Measurements from ENCODE around the gene APIP.

Gene APIP

DNA sequence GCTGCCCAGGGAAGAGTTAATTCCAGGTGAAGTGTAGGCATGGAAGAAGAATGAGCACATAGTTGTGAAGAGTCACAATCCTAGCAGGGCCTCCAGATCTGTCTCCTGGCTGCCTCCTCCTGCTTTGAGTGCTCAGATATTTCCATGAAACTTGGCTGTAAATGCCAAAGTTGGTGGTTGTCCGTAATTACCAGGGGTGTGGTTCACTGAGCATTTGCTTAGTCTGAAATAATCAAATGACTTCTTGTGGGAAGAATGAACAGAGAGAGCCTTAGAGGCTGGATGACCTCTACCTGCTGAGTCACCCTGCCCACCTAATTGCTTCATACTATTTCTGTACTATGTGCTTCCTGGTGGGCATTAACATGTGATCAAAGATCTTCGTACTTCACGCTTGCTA, 50.9 kb downstream of the APIP start:
- no peaks in the 10 kb centered on the region for H3K36me3 ChIP-seq (ENCODE audit: control insufficient read depth in 1 of 2, insufficient read depth in 2 of 2, low read length in 2 of 2)
- no peaks in the 10 kb centered on the region for H3K27me3 ChIP-seq (ENCODE audit: control insufficient read depth in 1 of 2, insufficient read depth in 2 of 2, low read length in 2 of 2)
- H3K4me3 ChIP-seq (ENCODE audit: low read depth in 1 of 2, low read length in 2 of 2) = no peak overlapping the region
- no peak overlapping the region for H3K27ac ChIP-seq (ENCODE audit: low read depth, low read length)
- peaks cover 0 to under 1% of the 10 kb centered on the region in 2 donors for H3K4me1 ChIP-seq (ENCODE audit: control insufficient read depth in 1 of 2, insufficient read depth in 2 of 2, low read length in 2 of 2)
- no peak overlapping the region for H3K9ac ChIP-seq (ENCODE audit: low read depth in 1 of 2, low read length in 2 of 2)
- H3K9me3 ChIP-seq (ENCODE audit: control insufficient read depth in 1 of 2, low read length in 2 of 2) = no peaks in the 10 kb centered on the region

DNA sequence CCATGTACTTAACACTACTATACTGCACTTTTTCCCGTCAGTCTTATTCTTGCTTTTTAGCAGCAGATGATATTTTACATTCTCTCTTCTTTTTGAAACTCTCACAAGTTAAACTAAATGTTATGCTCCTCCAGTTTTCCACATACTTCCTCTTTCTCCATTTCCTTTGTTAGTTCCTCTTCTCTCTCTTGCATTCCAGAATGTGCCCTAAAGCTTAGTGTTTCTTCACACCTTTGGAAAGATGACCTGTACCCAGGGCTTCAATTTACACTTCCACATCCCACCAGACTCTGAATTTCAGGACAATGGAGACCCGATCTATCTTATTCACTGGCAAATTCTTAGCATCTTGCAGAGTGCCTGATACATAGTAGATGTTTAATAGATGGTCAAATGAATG, 51.8 kb downstream of the APIP start:
- Histone ChIP-seq H3K27me3 (ENCODE audit: control insufficient read depth in 1 of 2, insufficient read depth in 2 of 2, low read length in 2 of 2) (no peaks in the 10 kb centered on the region), H3K4me3 (ENCODE audit: low read depth in 1 of 2, low read length in 2 of 2) (no peak overlapping the region), H3K27ac (ENCODE audit: low read depth, low read length) (no peak overlapping the region), H3K9me3 (ENCODE audit: control insufficient read depth in 1 of 2, low read length in 2 of 2) (no peaks in the 10 kb centered on the region), H3K36me3 (ENCODE audit: control insufficient read depth in 1 of 2, insufficient read depth in 2 of 2, low read length in 2 of 2) (no peaks in the 10 kb centered on the region), H3K4me1 (ENCODE audit: control insufficient read depth in 1 of 2, insufficient read depth in 2 of 2, low read length in 2 of 2) (peaks cover 0 to 8% of the 10 kb centered on the region in 2 donors), H3K9ac (ENCODE audit: low read depth in 1 of 2, low read length in 2 of 2) (no peak overlapping the region)

- no peaks in the 10 kb centered on the region for H3K27me3 ChIP-seq (ENCODE audit: control insufficient read depth in 1 of 2, insufficient read depth in 2 of 2, low read length in 2 of 2)
Measured at GRCh38 chr11:34863048-34863447, 53.1 kb downstream of the APIP start.

DNA sequence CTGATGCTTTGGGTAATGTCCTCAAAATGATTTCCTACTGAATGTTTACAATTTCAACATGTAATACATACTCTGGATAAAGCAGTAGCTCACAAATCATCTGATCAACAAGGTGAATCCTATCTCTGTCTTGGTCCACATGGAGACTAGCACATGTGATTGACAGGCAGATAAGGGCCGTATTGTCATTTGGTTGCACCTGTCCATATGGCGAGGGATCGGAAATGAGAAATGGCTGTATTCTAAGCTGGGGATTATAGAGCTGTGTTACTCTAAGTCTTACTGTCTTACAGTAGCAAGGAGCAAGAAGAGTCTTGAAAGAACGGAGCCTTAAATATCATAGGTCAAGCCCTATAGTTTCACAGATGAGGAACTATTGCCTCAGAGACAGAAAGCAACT, 55.7 kb downstream of the APIP start:
- Histone ChIP-seq H3K27me3 (ENCODE audit: control insufficient read depth in 1 of 2, insufficient read depth in 2 of 2, low read length in 2 of 2) (no peaks in the 10 kb centered on the region), H3K4me3 (ENCODE audit: low read depth in 1 of 2, low read length in 2 of 2) (no peak overlapping the region), H3K27ac (ENCODE audit: low read depth, low read length) (no peak overlapping the region), H3K36me3 (ENCODE audit: control insufficient read depth in 1 of 2, insufficient read depth in 2 of 2, low read length in 2 of 2) (no peaks in the 10 kb centered on the region), H3K9me3 (ENCODE audit: control insufficient read depth in 1 of 2, low read length in 2 of 2) (no peaks in the 10 kb centered on the region), H3K9ac (ENCODE audit: low read depth in 1 of 2, low read length in 2 of 2) (no peak overlapping the region), H3K4me1 (ENCODE audit: control insufficient read depth in 1 of 2, insufficient read depth in 2 of 2, low read length in 2 of 2) (peaks cover 0 to 11% of the 10 kb centered on the region in 2 donors)

More at GRCh38 chr11:34863048-34863447, 53.1 kb downstream of the APIP start:
- Histone ChIP-seq H3K27ac (ENCODE audit: low read depth, low read length) (no peak overlapping the region), H3K4me1 (ENCODE audit: control insufficient read depth in 1 of 2, insufficient read depth in 2 of 2, low read length in 2 of 2) (peaks cover 0 to 8% of the 10 kb centered on the region in 2 donors), H3K4me3 (ENCODE audit: low read depth in 1 of 2, low read length in 2 of 2) (no peak overlapping the region), H3K36me3 (ENCODE audit: control insufficient read depth in 1 of 2, insufficient read depth in 2 of 2, low read length in 2 of 2) (no peaks in the 10 kb centered on the region), H3K9me3 (ENCODE audit: control insufficient read depth in 1 of 2, low read length in 2 of 2) (no peaks in the 10 kb centered on the region), H3K9ac (ENCODE audit: low read depth in 1 of 2, low read length in 2 of 2) (no peak overlapping the region)

DNA sequence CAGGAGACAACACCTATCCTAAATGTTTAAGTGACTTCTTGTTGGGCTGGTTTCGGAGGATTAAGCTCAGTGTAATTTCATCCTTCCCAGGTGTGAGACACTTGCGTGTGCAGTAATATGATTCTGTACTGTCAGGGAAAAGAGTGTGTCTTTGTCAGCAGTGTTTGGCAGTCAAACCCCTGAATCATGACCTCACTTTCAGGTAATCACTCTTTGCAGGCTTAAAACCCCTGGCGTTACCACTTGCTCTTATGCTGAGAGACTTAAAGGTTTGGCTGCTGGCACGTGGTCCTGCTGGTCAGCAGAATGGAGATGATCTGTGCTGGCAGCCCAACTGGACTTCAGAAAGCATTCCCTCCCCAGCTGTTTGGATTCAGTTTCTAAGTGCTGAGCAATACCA, 56.1 kb downstream of the APIP start:
- no peak overlapping the region for H3K4me3 ChIP-seq (ENCODE audit: low read depth in 1 of 2, low read length in 2 of 2)
- no peaks in the 10 kb centered on the region for H3K36me3 ChIP-seq (ENCODE audit: control insufficient read depth in 1 of 2, insufficient read depth in 2 of 2, low read length in 2 of 2)
- H3K27ac ChIP-seq (ENCODE audit: low read depth, low read length) = no peak overlapping the region
- no peaks in the 10 kb centered on the region for H3K27me3 ChIP-seq (ENCODE audit: control insufficient read depth in 1 of 2, insufficient read depth in 2 of 2, low read length in 2 of 2)
- H3K9me3 ChIP-seq (ENCODE audit: control insufficient read depth in 1 of 2, low read length in 2 of 2) = no peaks in the 10 kb centered on the region
- peaks cover 0 to 16% of the 10 kb centered on the region in 2 donors for H3K4me1 ChIP-seq (ENCODE audit: control insufficient read depth in 1 of 2, insufficient read depth in 2 of 2, low read length in 2 of 2)
- no peak overlapping the region for H3K9ac ChIP-seq (ENCODE audit: low read depth in 1 of 2, low read length in 2 of 2)

GRCh38 chr11:34859496-34859895, 56.7 kb downstream of the APIP start:
- Histone ChIP-seq H3K9ac (ENCODE audit: low read depth in 1 of 2, low read length in 2 of 2) (no peak overlapping the region), H3K27ac (ENCODE audit: low read depth, low read length) (no peak overlapping the region)

DNA sequence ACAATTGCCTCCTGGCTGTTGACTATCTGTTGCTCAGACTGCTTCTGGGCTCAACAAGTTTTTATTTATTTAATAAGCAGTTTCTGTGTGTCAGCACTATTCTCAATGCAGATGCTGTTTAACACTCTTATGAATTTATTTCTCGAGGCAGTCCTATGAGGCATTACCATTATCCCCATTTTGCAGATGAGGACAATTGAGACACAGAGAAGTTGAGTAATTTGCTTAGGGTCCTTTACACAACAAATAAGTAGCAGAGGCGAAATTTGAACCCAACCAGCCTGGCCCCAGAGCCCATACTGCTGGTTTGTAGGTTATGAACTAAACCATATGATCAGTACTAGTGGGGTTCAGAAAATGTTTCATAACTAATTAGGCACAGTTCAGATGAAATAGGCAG, 58.7 kb downstream of the APIP start:
- Histone ChIP-seq H3K36me3 (ENCODE audit: control insufficient read depth in 1 of 2, insufficient read depth in 2 of 2, low read length in 2 of 2) (no peaks in the 10 kb centered on the region), H3K27ac (ENCODE audit: low read depth, low read length) (no peak overlapping the region), H3K9me3 (ENCODE audit: control insufficient read depth in 1 of 2, low read length in 2 of 2) (no peaks in the 10 kb centered on the region)

More at GRCh38 chr11:34859496-34859895, 56.7 kb downstream of the APIP start:
- Histone ChIP-seq H3K27me3 (ENCODE audit: control insufficient read depth in 1 of 2, insufficient read depth in 2 of 2, low read length in 2 of 2) (no peaks in the 10 kb centered on the region), H3K4me1 (ENCODE audit: control insufficient read depth in 1 of 2, insufficient read depth in 2 of 2, low read length in 2 of 2) (peaks cover 4 to 21% of the 10 kb centered on the region in 2 donors), H3K9me3 (ENCODE audit: control insufficient read depth in 1 of 2, low read length in 2 of 2) (no peaks in the 10 kb centered on the region), H3K4me3 (ENCODE audit: low read depth in 1 of 2, low read length in 2 of 2) (no peak overlapping the region), H3K36me3 (ENCODE audit: control insufficient read depth in 1 of 2, insufficient read depth in 2 of 2, low read length in 2 of 2) (no peaks in the 10 kb centered on the region)

GRCh38 chr11:34856251-34856650, 59.9 kb downstream of the APIP start:
- Histone ChIP-seq H3K9ac (ENCODE audit: low read depth in 1 of 2, low read length in 2 of 2) (no peak overlapping the region), H3K27ac (ENCODE audit: low read depth, low read length) (no peak overlapping the region), H3K36me3 (ENCODE audit: control insufficient read depth in 1 of 2, insufficient read depth in 2 of 2, low read length in 2 of 2) (no peaks in the 10 kb centered on the region), H3K27me3 (ENCODE audit: control insufficient read depth in 1 of 2, insufficient read depth in 2 of 2, low read length in 2 of 2) (no peaks in the 10 kb centered on the region), H3K4me3 (ENCODE audit: low read depth in 1 of 2, low read length in 2 of 2) (no peak overlapping the region), H3K9me3 (ENCODE audit: control insufficient read depth in 1 of 2, low read length in 2 of 2) (no peaks in the 10 kb centered on the region), H3K4me1 (ENCODE audit: control insufficient read depth in 1 of 2, insufficient read depth in 2 of 2, low read length in 2 of 2) (peaks cover 4 to 26% of the 10 kb centered on the region in 2 donors)

More for the DNA sequence above, 58.7 kb downstream of the APIP start:
- Histone ChIP-seq H3K27me3 (ENCODE audit: control insufficient read depth in 1 of 2, insufficient read depth in 2 of 2, low read length in 2 of 2) (no peaks in the 10 kb centered on the region), H3K4me1 (ENCODE audit: control insufficient read depth in 1 of 2, insufficient read depth in 2 of 2, low read length in 2 of 2) (peaks cover 4 to 26% of the 10 kb centered on the region in 2 donors), H3K9ac (ENCODE audit: low read depth in 1 of 2, low read length in 2 of 2) (no peak overlapping the region), H3K4me3 (ENCODE audit: low read depth in 1 of 2, low read length in 2 of 2) (no peak overlapping the region)

DNA sequence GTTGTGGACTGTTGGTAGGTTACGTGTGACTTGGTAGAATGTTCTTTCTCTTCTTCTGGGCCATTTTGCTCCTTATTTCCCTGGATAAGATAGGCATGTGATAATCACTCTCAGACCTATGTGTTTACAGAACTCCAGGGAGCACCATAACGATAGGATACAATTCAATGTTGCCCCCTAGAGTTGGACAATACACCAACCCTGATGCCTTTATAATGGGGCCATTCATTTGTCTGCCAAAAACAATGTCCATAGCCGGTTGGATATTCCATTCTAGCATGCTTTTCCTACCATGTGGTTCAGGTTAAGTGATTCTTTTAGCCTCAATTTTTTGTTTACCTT, 60.5 kb downstream of the APIP start:
- Histone ChIP-seq H3K9ac (ENCODE audit: low read depth in 1 of 2, low read length in 2 of 2) (no peak overlapping the region), H3K27ac (ENCODE audit: low read depth, low read length) (no peak overlapping the region), H3K36me3 (ENCODE audit: control insufficient read depth in 1 of 2, insufficient read depth in 2 of 2, low read length in 2 of 2) (no peaks in the 10 kb centered on the region), H3K27me3 (ENCODE audit: control insufficient read depth in 1 of 2, insufficient read depth in 2 of 2, low read length in 2 of 2) (no peaks in the 10 kb centered on the region), H3K4me3 (ENCODE audit: low read depth in 1 of 2, low read length in 2 of 2) (no peak overlapping the region), H3K4me1 (ENCODE audit: control insufficient read depth in 1 of 2, insufficient read depth in 2 of 2, low read length in 2 of 2) (peaks cover 5 to 26% of the 10 kb centered on the region in 2 donors), H3K9me3 (ENCODE audit: control insufficient read depth in 1 of 2, low read length in 2 of 2) (no peaks in the 10 kb centered on the region)

DNA sequence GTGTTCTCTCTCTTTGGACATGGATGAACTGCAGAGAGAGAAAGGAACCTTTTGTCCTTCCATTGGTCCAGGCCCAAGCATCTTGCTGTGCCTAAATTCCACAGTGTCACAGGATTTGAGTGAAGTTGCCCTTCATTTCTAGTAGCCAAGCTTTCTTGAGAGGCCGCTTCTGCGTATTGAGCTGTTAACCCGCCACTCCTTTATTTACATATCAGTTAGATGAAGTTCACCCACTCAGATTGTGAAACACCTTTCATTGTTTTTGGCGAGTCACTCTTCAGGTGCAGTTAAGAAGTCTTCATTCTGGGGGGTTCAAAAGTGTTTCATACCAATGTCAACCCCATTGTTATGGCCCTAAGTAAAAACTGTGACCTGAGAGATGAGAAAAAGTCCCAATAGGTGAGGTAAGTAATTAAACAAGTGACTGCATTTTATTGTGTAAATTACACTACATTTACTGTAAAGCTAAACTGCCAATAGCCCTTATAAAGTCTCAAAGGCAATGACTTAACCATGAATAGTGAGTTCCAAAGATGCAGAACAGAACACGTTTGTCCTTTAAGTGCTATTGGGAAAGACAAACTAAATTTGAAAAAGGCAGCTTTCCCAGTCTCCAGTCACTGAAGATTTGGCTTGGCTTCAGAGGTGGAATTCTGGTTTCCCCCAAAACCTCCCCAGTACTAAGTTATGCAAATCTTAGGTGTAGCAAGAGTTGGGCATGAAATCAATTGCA, 61.0 kb downstream of the APIP start:
- Histone ChIP-seq H3K4me3 (ENCODE audit: low read depth in 1 of 2, low read length in 2 of 2) (no peak overlapping the region), H3K9ac (ENCODE audit: low read depth in 1 of 2, low read length in 2 of 2) (no peak overlapping the region), H3K27me3 (ENCODE audit: control insufficient read depth in 1 of 2, insufficient read depth in 2 of 2, low read length in 2 of 2) (no peaks in the 10 kb centered on the region), H3K4me1 (ENCODE audit: control insufficient read depth in 1 of 2, insufficient read depth in 2 of 2, low read length in 2 of 2) (peaks cover 11 to 30% of the 10 kb centered on the region in 2 donors), H3K27ac (ENCODE audit: low read depth, low read length) (no peak overlapping the region), H3K36me3 (ENCODE audit: control insufficient read depth in 1 of 2, insufficient read depth in 2 of 2, low read length in 2 of 2) (no peaks in the 10 kb centered on the region), H3K9me3 (ENCODE audit: control insufficient read depth in 1 of 2, low read length in 2 of 2) (no peaks in the 10 kb centered on the region)
